GM18520 (cell line): ENCODE measurements around the gene PCNP.
"Not testable (repeated sequence)": the region's sequence is repeated elsewhere in the genome, so short reads cannot be mapped to it uniquely, and the experiment has no call there.

Experiments used
- ATAC-seq: cut with Tn5 transposase; IDR thresholded peaks from one replicate; pipeline ENCODE4 v1.9.1; 2021; ENCODE audit not compliant: unreplicated experiment

PCNP gene

GRCh38 chr3:101573449-101574387, at the start of gene PCNP:
Gene PCNP, plus strand, starts transcription at chr3:101574180. Its CDS starts 36 bp downstream, at chr3:101574216.
- ATAC-seq = peak; percentile 84

GRCh38 chr3:101527441-101527840, 46.5 kb upstream of the PCNP start:
- ATAC-seq = no peak

- ATAC-seq = no peak
These were observed 46.1 kb upstream of the PCNP start for GRCh38 chr3:101527906-101528305.

DNA sequence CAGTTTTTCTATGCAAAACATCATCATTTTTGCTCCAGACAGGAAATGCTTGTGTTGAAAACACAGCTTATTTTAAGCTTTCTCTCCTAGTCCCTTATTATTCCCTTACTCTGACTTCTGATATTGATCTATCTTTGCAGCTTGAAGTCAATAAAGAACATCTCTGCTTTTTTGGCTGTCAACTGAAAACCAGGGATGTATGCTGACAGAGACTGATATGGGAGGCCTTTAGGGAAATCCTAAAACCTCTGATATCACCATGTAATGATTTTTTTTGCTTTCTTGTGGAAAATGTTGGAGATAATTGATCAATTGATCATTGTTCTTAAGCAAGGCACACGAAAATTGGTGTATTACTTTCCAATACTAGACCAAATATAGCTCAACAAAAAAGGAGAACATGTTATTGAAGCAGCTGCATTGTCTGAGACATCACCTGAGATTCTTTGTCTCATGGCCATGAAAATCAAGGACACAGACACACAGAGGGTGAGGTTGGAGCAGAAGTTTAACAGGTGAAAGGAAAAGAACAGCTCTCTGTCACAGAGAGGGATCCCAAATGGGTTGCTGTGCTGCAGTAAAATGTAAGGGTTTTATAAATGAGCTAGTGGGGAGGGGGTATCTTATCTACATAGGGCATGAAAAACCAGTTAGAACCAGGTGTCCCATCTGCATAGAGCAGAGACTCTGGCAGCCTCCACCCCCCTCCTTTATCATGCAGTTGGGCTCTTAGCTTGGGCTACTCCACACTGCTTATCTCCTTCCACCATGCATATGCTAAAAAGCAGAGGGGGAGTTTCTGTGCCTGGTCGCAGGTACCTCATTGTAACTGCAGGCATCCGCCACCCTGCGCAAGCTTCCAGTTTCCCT, 43.9 kb upstream of the PCNP start:
- ATAC-seq = no peak

DNA sequence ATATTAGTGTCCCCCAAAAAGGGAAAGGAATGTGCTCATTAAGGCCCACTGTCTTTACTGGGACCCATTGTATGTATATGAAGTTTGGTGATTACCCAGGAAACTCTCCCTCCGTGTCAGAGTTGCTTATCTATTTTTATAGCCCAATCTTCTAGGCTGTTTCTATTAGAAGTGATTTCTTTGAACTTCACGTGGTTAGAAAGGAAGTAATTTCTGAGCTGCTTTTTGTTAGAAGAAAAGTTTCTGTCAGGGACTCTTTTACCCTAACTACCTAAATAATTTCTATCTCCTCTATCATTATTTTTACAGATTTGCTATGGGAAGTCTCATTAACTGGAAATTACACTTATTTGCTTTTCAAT, 43.3 kb upstream of the PCNP start:
- ATAC-seq = no peak

DNA sequence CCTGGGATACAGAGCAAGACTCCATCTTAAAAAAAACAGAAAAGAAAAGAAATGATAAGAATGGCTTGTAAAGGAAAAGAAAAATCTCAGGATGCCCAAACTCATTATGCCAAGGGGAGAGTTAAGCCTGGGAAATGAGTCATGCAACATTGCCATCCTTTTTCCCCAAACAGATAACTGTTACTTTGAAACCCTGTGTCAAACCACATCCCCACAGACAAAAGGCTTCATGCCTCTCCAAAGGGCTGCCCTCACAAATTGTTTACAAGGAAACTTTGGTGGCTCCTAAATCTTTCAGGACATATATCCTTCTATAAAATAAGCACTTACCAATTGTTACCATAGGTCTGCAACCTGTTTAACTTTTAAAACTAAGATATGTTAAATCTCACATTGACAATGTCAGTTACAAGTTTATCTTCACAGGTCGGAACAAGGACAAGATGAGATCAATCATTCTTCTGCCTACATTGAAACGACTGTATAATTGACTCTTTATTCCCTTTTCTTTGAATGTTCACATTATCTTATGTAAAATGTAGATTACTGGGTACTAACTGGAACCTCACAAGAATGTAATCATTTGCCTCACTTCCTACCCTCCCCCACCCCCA, 42.4 kb upstream of the PCNP start:
- no peak for ATAC-seq

GRCh38 chr3:101532783-101533602, 41.0 kb upstream of the PCNP start:
- ATAC-seq = no peak

GRCh38 chr3:101533603-101533968, 40.4 kb upstream of the PCNP start:
- no peak for ATAC-seq

- no peak for ATAC-seq
These were observed 38.8 kb upstream of the PCNP start for GRCh38 chr3:101535221-101535620.

DNA sequence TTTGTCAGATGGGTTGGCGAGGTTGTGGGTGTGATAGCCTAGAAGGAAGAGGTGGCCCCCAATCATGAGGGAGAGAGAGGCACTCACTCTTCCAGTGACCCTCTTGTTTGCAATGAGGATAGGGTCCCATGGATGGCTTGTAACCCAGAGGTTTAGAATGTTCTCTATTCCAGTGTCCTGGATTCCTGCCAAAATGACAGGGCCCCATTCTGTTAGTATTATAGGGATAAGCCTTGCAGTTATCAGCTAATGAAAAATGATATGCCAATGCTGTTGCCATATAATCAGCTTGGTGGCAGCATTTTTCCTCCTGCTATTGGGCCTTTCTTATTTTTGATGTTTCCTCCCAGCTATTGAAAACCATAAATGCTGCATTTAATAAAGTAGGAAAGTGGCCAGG, 37.7 kb upstream of the PCNP start:
- no peak for ATAC-seq

DNA sequence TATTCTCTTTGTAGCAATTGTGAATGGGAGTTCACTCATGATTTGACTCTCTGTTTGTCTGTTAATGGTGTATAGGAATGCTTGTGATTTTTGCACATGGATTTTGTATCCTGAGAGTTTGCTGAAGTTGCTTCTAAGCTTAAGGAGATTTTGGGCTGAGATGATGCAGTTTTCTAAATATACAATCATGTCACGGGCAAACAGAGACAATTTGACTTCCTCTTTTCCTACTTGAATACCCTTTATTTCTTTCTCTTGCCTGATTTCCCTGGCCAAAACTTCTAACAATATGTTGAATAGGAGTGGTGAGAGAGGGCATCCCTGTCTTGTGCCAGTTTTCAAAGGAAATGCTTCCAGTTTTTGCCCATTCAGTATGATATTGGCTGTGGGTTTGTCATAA, 37.0 kb upstream of the PCNP start:
- ATAC-seq = not testable (repeated sequence)

GRCh38 chr3:101542957-101543356, 31.0 kb upstream of the PCNP start:
- ATAC-seq = no peak

DNA sequence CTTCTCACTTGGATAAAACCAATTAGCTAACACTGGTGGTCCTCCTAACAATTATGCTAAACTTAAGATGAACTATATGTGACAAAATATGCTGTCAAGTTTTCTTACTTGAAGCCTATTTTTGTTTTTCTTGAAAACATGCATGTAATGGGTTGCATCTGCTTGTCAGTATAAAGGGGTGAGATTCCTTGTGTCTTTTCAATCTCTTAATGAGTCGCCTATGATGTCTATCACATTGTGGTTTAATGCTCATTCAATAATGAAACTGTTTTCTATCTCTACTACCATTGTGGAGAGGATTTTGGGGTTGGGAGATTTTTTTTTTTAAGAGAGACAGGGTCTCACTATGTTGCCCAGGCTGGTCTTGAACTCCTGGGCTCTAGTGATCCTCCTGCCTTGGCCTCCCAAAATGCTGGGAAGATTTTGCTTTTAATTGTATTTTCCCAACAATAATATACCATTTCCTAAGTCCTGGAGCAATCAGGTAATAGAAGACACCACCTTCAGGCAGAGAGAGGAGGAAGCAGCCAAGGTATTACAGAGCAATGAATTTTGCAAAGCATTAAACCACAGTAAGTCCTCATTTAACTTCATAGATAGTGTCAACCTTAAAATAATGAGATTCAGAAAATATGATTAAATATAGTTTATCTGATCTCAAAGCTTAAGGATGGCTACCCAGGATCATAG, 29.7 kb upstream of the PCNP start:
- no peak for ATAC-seq

- ATAC-seq = no peak
These were observed 25.4 kb upstream of the PCNP start for GRCh38 chr3:101548527-101549105.

GRCh38 chr3:101549473-101549872, 24.5 kb upstream of the PCNP start:
- ATAC-seq = no peak

DNA sequence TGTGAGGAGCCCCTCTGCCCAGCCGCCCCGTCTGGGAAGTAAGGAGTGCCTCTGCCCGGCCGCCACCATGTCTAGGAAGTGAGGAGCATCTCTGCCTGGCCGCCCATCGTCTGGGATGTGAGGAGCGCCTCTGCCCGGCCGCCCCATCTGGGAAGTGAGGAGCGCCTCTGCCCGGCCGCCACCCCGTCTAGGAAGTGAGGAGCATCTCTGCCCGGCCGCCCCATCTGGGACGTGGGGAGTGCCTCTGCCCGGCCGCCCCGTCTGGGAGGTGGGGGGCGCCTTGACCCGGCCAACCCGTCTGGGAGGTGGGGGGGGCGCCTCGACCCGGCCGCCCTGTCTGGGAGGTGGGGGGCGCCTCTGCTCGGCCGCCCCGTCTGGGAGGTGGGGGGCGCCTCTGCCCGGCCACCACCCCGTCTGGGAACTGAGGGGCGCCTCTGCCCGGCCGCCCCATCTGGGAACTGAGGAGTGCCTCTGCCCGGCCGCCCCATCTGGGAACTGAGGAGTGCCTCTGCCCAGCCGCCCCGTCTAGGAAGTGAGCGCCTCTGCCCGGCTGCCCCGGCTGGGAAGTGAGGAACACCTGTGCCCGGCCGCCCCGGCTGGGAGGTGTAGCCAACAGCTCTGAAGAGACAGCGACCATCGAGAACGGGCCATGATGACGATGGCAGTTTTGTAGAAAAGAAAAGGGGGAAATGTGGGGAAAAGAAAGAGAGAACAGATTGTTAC, 22.5 kb upstream of the PCNP start:
- not testable (repeated sequence) for ATAC-seq

GRCh38 chr3:101553381-101553780, 20.6 kb upstream of the PCNP start:
- ATAC-seq = not testable (repeated sequence)

- no peak for ATAC-seq
These were observed 17.9 kb upstream of the PCNP start for GRCh38 chr3:101556064-101556463.
